Adrenal gland (tissue), 12 donors: Measurements from ENCODE around the gene MUC6. TPM values are rescaled to one million over a fixed set of nuclear protein-coding genes. Genes with fewer than 3 reads are reported as not detected.

Source experiments
- DNase-seq, 7 donors: peaks; one replicate each; pipeline ENCODE4 v3.0.0-alpha.2; 2019 to 2020
- H3K27ac ChIP-seq, 5 donors: fragments of 200-600 bp; sonication (generic) in 4 of 5; 1 replicate in 3 of 5; 2 replicates in 2 of 5; pipeline versions ENCODE4 v1.5.1 to v1.8.0; 2016 to 2020; ENCODE audit warnings: mild to moderate bottlenecking in 1 of 5
- H3K27me3 ChIP-seq: fragments of 200-600 bp; 2 replicates; pipeline ENCODE4 v1.8.0; 2021
- H3K36me3 ChIP-seq, 2 donors: fragments of 200-600 bp; replicated peaks in 1 of 2; 1 replicate in 1 of 2; 2 replicates in 1 of 2; pipeline versions ENCODE4 v1.5.1 to v1.8.0; 2018 to 2022
- H3K4me1 ChIP-seq, 2 donors: fragments of 200-600 bp; replicated peaks in 1 of 2; 1 replicate in 1 of 2; 2 replicates in 1 of 2; pipeline versions ENCODE4 v1.5.1 to v1.8.0; 2018 to 2021
- H3K4me3 ChIP-seq, 4 donors: fragments of 200-600 bp; sonication (generic) in 3 of 4; one replicate each; pipeline ENCODE4 v1.5.1; 2016 to 2018
- H3K9me3 ChIP-seq, 3 donors: fragments of 200-600 bp; sonication (generic) in 1 of 3; replicated peaks in 1 of 3; 1 replicate in 2 of 3; 2 replicates in 1 of 3; pipeline versions ENCODE4 v1.5.1 to v1.8.0; 2016 to 2021
- CTCF ChIP-seq, 6 experiments: fragments of 450-650 bp in 4 of 6; fragments of 200-600 bp in 2 of 6; sonication (generic) in 1 of 6; IDR thresholded peaks; 1 replicate in 5 of 6; 2 replicates in 1 of 6; pipeline versions ENCODE4 v1.5.1 to v1.8.0; 2016 to 2021; ENCODE audit warnings: antibody characterized with exemption in 6 of 6, mild to moderate bottlenecking in 2 of 6, moderate library complexity in 1 of 6
- POLR2A ChIP-seq, 2 donors: fragments of 450-650 bp; IDR thresholded peaks; one replicate each; pipeline ENCODE4 v1.6.1; 2017; ENCODE audit warnings: antibody characterized with exemption in 2 of 2, mild to moderate bottlenecking in 2 of 2, moderate library complexity in 1 of 2
- WGBS, 4 donors: extraction: QIAGEN DNeasy Blood & Tissue Kit in 2 of 4; methylation state at CpG; one replicate each; pipeline versions ENCODE4 v1.1.5 to v1.1.7; 2013 to 2017; 5-methylcytosine and 5-hydroxymethylcytosine counted together
- intact Hi-C, 2 donors: fragments of 100-400 bp; cut with DNase I; formaldehyde crosslinking; loops; one replicate each; pipeline versions ENCODE4 v1.14.1 to v1.15.0; 2022 to 2023
- polyA plus RNA-seq, 3 donors: library from polyadenylated mRNA; stranded (reverse); fragments of 200-250 nt in 2 of 3; fragments of 350-450 nt in 1 of 3; fragmentation: Illumina TruSeq in 1 of 3; extraction: RNeasy Lipid Tissue Mini Kit (QIAGEN cat#74804) in 1 of 3; gene quantifications; one replicate each; pipeline ENCODE4 v1.2.3, GENCODE V29; 2013 to 2014
- total RNA-seq, 9 donors: library from RNA; depleted of rRNA in 4 of 9; stranded (reverse); fragments of >200 nt in 4 of 9; fragments of 120-200 nt in 1 of 9; fragmentation: NEBNext Ultra II Directional in 1 of 9; extraction: Animal tissue kit (Norgen Biotek cat#: 25700) in 1 of 9; gene quantifications; one replicate each; pipeline versions ENCODE4 v1.1.0 to v1.2.4, GENCODE V29; 2013 to 2023
- donor health status: healthy with polysubstance abuse.
- donor health status: Bipolar disorder and iron deficiency.
- donor health status: DM: yes; HTN: yes; CAD: no.
- donor health status: DM: no; HTN: no; CAD: no.
- donor health status: DM: no; HTN: no; CAD: no.
- donor health status: DM: yes; HTN: yes; CAD: no.

MUC6 gene
- total and polyA plus RNA-seq, 12 donors: under 0.01 to 0.72 (median 0.04) TPM; not detected in 7

GRCh38 chr11:1005928-1006327 is 30.6 kb downstream of the MUC6 start:
- WGBS, 4 donors: 82 to 89% (median 86%) methylated on average over 16 to 21 of the region's 21 CpGs
- peak in 1 of 7 donors; percentile 86 for DNase-seq
- intact Hi-C loops: no loop called here
- no peaks in the 10 kb centered on the region for H3K4me1 ChIP-seq
- peak overlapping the region in 1 of 5 donors; percentile 30 for H3K27ac ChIP-seq
- TF ChIP-seq POLR2A (IDR thresholded peaks at IDR 0.05): no peak
- H3K27me3 ChIP-seq: no peaks in the 10 kb centered on the region
- H3K4me3 ChIP-seq: no peak overlapping the region
- peaks cover 0 to 93% of the 10 kb centered on the region in 2 donors for H3K36me3 ChIP-seq
- no peaks in the 10 kb centered on the region for H3K9me3 ChIP-seq

GRCh38 chr11:1003159-1003558 is 33.4 kb downstream of the MUC6 start:
- H3K36me3 ChIP-seq: peaks cover 0 to 75% of the 10 kb centered on the region in 2 donors
- H3K4me1 ChIP-seq: no peaks in the 10 kb centered on the region
- H3K27ac ChIP-seq: no peak overlapping the region
- H3K4me3 ChIP-seq: no peak overlapping the region
- no peak for DNase-seq
- intact Hi-C loops: no loop called here
- H3K9me3 ChIP-seq: no peaks in the 10 kb centered on the region
- H3K27me3 ChIP-seq: no peaks in the 10 kb centered on the region
- TF ChIP-seq POLR2A (IDR thresholded peaks at IDR 0.05): no peak
- 87 to 96% (median 92%) methylated on average over 7 to 20 of the region's 20 CpGs for WGBS, 4 donors

DNA sequence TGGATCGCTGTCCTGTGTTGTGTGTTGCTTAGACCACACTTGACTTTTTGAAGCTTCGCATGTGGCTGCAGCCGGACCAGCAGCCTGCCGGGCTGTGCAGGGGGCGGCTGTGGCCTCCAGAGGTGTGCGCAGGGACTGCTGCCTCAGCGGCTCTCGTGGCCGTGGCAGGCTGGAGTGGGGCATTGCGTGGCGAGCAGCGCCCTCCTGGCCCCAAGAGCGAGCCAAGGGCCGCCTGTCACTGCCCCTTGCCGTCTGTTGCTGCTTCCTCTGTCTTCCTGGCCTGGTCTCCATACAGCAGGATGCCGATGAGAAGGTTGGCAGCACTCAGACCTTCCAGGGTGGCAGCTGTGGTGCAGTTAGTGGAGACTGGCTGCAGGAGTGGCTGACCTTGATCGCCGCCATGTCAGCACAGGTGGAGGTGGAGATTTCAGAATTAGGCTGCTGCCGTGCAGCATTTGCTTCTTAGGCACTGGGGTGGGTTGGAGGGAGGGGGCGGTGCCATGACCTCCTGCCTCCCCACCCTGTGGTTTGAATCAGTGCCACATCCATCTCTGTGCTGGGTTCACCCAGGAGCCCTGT is 34.0 kb downstream of the MUC6 start:
- Histone ChIP-seq H3K4me1 (no peaks in the 10 kb centered on the region), H3K4me3 (no peak overlapping the region), H3K27ac (no peak overlapping the region), H3K36me3 (peaks cover 0 to 68% of the 10 kb centered on the region in 2 donors), H3K9me3 (no peaks in the 10 kb centered on the region), H3K27me3 (no peaks in the 10 kb centered on the region)
- 94 to 95% (median 95%) methylated on average over 11 to 20 of the region's 20 CpGs for WGBS, 4 donors
- no peak for DNase-seq
- TF ChIP-seq CTCF (IDR thresholded peaks at IDR 0.05): no peak
- TF ChIP-seq POLR2A (IDR thresholded peaks at IDR 0.05): no peak
- intact Hi-C loops: no loop called here

- no peaks in the 10 kb centered on the region for H3K27me3 ChIP-seq
- intact Hi-C loops: no loop called here
- H3K36me3 ChIP-seq: peaks cover 0 to 63% of the 10 kb centered on the region in 2 donors
- no peaks in the 10 kb centered on the region for H3K9me3 ChIP-seq
- DNase-seq: no peak
- 90 to 95% (median 91%) methylated on average over 24 to 32 of the region's 32 CpGs for WGBS, 4 donors
- H3K4me3 ChIP-seq: no peak overlapping the region
- no peaks in the 10 kb centered on the region for H3K4me1 ChIP-seq
- no peak for TF ChIP-seq POLR2A (IDR thresholded peaks at IDR 0.05)
- TF ChIP-seq CTCF (IDR thresholded peaks at IDR 0.05): no peak
- no peak overlapping the region for H3K27ac ChIP-seq
These were observed 34.7 kb downstream of the MUC6 start for GRCh38 chr11:1001617-1002405.

DNA sequence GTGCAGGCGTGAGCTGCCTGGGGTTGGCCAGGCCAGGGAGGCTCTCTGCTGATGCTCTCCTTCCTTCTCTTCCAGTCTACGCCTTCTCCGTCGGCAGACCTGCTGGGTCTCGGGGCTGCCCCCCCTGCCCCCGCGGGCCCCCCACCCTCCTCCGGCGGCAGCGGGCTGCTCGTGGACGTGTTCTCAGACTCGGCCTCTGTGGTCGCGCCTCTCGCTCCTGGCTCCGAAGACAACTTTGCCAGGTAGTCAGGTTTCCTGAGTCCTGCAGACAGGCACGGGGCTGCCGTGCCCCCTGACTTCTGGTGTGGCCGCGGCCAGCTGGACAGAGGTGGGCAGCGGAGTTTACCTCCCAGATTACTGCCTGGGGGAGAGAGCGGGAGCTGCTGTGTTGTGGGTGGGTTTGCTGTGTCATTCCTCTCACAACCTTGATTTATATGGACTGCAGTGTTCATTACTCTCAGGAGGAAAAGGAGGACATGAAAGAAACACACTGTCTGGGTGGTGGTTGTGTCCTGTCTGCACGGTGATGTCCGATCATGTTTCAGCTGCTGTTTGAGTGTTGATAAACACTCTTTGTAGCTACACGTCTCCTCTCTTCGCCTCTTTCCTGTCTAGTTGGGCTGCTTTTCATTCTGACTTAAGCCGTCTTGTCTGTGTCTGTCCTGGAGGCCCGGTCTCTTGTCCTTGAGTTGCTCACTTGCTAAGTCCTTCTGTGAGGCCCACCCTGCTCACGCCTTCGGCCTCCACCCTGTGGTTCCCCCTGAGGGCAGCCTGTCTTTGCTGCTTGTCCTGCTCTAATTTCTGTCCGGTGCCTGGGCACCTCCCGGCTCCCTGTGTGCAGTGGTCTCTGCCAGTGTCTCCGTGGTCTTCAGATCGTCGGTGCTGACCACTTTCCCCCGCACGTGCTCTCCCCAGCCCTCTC is 35.9 kb downstream of the MUC6 start:
- Histone ChIP-seq H3K4me1 (no peaks in the 10 kb centered on the region), H3K4me3 (no peak overlapping the region), H3K27me3 (no peaks in the 10 kb centered on the region), H3K27ac (no peak overlapping the region), H3K9me3 (no peaks in the 10 kb centered on the region), H3K36me3 (peaks cover 0 to 51% of the 10 kb centered on the region in 2 donors)
- 87 to 90% (median 89%) methylated on average over 31 to 38 of the region's 38 CpGs for WGBS, 4 donors
- TF ChIP-seq POLR2A (IDR thresholded peaks at IDR 0.05): no peak
- no peak for TF ChIP-seq CTCF (IDR thresholded peaks at IDR 0.05)
- DNase-seq: no peak
- intact Hi-C loops: no loop called here
